Measurements from ENCODE around the gene PWP2.
"Not testable (repeated sequence)": the region's sequence is repeated elsewhere in the genome, so short reads cannot be mapped to it uniquely, and the experiment has no call there.

PWP2 gene

DNA sequence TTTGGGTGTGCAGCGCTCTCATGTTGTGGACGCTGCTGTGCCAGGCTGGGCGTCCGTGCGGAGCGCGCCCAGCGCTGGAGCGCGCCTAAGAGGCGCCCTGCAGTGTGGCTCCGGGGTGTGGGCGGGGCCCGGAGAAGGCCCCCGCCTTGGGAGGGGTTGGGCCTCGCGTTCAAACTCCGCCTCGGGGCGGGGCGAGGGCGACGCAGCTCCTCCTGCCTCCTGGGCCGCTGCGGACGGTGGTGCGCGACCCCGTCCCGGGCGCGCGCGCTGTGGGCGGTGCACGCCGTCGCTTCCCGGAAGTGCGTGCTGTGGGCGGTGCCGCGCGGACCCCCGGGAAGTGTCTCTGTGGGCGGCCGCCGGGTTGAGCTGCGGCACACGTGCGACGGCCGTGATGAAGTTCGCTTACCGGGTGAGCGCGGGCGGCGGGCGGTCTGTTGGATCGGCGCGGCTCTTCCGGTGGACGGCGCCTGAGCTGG, at the start of gene PWP2:
TSS of gene PWP2 (plus strand) at position 374 of the 476 bp plus-strand sequence. CDS start at position 392, 18 bp downstream.
- not testable (repeated sequence) for DNase-seq

DNA sequence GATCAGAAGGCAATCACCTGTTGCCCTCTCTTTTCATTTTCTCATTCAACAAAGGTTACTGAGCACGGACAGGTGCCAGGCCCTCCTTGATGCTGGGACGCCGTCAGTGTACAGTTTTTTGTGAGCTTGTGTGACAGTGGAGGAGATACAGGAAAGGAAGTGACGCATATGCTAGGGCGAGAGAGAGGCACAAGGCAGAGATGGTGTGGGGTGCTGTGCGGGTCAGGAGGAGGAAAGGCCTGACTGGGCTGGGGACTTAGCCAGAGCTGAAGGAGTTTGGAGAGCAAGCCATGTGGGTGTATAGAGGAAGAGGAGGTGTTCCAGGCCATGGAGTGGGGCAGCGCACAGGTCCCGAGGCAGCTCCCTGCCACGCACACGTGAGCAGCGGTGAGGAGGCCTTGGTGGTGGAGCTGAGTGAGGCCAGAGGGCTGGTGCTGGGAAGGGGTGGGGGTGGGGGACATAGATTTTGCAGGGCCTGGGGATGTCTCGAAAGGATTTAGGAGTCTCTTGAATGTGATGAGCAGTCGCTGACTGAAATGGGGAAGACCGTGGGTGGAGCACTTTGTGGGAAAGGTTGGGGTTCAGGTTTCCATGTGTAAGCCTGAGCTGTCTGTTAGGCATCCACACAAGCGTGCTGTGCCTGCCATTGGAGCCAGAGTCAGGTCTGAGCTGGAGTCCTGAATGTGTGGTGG, 49.1 kb upstream of the PWP2 start:
- DNase-seq, result no peak

DNA sequence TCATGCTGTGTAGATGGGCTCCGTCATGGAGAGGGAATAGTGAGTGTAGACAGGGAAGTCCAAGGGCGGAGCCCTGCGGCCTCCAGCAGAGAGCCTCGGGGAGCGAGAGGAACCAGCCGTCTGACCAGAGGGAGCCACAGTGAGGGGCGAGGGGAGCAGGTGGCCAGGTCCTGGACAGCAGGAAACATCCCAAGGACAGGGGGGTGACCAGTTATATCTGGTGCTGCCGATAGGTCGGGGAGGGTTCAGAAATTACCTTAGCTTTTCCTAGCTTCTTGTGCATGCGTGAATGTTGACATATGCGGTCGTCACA, 48.6 kb upstream of the PWP2 start:
- no peak for DNase-seq

DNA sequence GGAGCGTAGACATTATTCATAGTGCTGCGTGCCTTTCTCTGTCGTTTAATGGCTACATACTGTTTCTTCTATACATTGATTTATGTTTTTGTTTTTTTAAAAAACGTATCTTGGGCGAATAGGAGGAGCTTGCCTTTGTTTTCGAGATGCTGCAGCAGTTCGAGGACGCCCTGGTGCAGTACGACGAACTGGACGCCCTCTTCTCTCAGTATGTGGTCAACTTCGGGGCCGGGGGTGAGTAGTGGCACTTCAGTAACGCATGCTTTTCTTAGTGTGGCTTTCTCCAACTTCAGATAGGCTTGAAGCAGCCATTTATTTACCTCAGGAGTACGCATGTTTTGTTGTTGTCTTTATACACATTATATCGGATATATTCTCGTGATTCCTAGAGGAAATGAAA, 48.2 kb upstream of the PWP2 start:
- no peak for DNase-seq

DNA sequence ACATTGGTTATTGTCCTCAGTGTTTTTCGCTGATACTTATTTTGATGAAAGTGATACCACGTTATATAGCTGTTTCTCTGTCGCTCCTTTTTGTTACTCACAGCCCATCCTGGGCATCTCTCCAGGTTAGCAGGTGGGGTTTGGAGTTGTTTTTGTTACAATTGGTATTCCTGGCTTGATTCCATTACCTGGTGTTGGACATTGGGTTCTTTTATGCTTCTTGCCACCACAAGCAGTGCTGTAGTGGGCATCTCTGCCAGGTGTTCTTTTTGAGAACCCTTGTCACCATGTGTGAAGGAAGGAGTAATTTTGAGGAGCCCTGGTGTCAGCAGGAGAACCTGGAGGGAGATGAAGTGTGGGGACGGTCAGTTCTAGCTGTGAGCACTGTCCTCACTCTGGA, 47.5 kb upstream of the PWP2 start:
- no peak for DNase-seq

DNA sequence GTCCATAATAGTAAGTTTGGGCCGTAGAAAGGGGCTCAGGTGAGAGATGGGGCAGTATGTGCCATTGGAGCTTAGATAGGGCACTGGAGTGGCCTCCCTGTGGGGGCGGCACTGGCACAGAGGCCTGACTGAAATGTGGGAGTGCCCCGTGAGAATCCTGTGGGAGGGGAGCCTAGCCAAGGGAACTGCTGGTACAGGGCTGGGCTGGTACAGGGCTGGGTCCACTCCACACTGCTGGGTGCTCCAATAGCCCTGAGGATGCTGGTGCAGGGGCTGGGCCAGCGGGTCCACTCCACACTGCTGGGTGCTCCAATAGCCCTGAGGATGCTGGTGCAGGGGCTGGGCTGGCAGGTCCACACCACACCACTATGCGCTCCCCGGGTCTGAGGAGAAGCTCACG, 44.8 kb upstream of the PWP2 start:
- DNase-seq, result no peak

DNA sequence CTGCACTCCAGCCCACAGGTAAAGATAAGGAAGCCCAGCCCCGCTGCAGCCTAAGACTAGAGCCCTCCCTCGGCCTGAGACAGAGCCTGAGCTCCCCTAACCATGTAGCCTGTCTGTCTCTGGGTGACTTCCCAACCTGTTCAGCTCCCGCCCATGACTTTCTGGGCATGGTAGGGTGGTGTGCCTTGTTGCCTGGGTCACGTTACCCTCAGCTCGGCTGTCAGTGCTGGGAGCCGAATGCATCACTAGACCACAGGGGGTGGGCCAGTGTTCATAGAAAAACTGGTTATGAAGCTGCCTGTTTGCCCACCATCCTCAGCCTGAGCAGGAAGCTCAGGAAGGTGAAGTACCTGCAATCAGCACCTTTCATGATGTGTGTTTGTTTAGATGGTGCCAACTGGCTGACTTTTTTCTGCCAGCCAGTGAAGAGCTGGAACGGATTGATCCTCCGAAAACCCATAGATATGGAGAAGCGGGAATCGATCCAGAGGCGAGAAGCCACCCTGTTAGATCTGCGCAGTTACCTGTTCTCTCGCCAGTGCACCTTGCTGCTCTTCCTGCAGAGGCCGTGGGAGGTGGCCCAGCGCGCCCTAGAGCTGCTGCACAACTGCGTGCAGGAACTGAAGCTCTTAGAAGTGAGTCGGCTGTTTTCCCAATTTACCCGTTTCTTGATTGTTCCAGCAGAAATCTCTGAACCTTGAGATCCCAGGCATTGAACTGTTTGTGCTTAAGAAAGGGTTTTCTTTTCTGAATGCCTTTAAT, 43.9 kb upstream of the PWP2 start:
- DNase-seq, result no peak

DNA sequence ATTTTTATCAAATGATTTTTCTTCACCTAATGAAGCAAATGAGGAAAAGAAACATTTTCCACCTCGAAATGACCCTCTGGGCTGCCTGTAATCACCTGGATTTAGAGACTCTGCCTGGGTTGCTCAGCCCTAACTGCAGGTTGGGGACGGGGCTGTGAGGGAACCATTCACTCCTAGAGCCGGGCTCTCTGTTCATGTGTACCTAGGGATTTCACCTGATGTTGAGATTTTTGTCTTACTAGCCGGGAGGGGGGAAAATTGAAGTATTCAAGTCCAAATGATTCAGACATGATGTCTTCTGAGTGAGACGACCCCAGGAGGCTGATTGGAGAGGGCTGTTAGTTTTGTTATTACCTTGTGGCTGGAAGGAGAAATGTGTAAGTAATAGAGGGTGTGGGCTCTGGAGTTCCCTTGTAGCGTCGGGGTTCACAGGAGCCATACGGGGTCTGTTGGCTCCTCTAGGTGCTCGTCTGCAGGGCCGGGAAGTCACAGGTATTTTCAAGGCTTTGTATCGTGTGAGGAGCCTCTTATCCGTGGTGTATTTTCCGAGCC, 42.3 kb upstream of the PWP2 start:
- no peak for DNase-seq

DNA sequence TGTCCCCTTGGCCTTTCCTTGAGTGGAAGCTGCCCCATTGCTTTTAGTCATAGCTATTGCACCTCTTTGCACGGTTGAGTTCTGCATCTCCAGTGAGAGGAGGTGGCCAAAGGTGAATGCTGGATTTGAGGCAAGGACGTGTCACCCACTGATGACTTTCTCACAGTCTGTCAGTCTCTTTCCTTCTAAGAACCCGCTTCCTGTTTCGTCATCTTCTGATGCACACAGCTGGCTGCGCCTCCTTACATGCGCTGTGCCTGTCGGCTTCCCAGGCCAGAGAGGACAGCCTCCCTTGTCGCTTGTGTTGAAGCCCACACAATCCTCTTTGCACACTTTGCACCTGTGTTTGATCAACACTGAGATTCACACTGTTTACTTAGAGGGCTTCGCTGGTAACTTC, 41.8 kb upstream of the PWP2 start:
- DNase-seq, result no peak

DNA sequence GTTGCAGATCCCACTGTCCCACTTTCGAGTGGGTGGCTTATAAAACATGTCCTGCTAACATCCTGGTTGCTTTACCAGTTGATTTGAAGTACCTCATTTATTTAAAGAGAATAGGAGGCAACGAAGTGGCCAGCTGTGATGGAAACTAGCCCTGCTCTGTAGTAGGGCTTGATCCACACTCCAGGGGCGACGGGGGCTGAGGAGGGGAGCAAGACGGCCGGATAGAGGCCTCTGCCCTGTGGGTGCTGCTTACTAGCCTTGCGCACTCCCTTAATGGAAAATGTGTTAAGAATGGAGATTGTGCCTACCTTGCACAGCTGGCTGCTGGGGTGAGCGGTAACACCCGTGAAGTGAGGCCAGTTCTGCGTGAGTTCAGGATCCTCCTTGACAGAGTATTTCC, 41.1 kb upstream of the PWP2 start:
- no peak for DNase-seq

DNA sequence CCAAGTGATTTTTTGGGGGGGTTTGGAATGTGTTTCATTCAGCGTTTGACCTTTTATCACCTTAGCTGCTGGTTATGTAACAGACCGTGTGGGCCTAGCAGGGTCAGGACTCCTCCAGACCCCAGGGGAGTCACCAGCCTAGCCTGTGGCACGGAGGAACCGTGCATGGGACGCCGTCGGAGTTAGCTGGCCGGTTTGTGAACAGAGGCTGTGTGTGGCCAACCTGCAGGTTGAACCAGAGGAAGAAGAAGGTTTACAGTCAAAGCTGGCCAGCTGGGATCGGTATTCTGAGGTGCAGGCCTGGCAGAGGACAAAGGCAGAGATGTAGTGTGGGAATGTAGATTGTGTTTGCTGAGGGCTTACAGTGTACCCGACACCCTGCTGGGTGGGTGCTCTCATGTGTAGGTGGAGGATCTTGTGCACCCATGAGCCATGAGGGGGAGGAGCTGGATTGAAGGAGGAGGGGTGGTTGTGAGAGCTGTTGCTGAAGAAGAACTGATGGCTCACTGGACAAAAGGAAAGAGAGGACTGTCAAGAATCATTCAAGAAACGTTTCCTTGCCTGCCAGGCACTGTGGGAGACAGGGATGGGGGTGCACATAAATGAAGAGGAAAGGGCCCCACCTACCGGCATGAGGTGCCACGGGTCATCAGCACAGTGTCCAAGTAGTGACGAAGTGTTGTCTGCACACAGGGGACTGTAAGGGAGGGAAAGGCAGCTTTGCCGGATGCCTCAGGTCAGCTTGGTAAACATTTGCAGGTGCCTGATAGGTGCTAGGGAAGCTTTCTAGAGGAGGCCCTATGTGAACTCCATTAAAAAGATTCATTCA, 40.0 kb upstream of the PWP2 start:
- DNase-seq, result no peak

DNA sequence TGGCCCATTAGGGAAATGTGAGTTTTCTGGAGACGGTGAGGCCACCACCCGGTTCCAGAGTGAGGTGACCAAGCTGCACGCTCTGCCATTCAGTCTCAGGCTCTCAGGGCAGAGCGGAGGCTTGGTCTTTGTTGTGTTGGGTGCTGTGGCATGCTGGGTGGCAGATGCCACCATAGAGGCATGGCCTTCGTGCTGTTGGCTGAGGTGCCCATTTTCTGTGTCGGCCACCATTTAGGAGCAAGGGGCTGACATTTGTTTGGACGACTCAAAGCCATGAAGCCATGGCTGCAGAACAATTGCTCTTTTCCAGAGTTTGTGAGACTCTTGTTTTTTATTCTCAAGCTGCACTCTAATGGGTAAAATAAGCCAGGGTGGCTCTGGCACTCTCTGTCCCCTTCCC, 36.8 kb upstream of the PWP2 start:
- DNase-seq, result no peak

DNA sequence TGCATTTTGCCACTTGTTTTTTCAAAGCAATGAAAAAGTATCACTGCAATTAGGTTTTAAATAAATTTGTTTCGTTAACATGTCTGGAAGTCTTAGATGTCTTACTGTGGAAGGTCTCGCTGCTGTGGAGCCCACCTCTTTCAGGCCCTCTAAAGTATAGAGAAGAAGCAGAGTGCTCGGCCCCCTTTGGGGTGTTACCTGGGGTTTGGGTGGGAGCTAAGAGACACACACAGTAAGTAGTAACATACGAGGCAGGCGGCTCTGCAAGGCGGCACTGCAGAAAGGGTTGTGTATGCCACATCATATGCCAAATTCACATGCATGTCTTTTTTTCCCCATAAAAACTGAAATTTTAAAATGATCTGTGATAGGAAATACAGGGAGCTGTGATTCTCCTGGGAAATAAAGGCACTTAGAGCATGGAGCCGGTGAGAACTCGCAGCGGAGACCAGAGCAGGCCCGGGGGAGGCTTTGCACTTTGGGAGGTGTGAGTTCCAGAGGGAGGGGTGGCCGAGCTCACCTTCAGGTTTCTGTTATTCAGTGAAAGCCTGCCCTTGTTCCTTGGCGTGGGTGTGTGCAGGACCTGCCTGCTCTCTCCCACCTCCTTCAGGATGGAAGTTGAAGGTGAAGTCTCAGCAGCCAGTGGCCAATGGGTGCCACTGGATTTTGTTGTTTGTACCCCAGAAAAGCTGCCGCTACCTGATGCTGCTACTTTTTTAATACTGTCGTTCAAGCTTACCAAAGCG, 35.7 kb upstream of the PWP2 start:
- no peak for DNase-seq

DNA sequence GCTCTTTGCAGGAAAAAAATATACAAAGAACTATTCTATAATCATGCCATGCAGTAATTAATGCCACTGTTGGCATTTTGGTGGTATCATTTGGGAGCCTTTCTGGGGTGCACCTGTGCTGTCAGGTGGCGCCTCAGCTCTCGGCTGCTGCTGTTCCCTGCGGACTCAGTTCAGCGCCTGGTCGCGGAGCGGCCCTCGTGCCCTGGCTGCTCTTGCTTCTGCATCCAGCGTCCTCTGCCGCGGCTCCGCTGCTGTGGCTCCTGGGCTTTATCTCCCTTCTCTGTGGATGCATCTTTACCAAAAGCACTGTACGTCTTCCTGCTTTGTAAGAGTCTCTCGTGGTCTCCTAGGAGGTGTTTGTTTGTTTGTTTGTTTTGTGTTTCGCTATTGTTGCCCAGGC, 35.1 kb upstream of the PWP2 start:
- no peak for DNase-seq

DNA sequence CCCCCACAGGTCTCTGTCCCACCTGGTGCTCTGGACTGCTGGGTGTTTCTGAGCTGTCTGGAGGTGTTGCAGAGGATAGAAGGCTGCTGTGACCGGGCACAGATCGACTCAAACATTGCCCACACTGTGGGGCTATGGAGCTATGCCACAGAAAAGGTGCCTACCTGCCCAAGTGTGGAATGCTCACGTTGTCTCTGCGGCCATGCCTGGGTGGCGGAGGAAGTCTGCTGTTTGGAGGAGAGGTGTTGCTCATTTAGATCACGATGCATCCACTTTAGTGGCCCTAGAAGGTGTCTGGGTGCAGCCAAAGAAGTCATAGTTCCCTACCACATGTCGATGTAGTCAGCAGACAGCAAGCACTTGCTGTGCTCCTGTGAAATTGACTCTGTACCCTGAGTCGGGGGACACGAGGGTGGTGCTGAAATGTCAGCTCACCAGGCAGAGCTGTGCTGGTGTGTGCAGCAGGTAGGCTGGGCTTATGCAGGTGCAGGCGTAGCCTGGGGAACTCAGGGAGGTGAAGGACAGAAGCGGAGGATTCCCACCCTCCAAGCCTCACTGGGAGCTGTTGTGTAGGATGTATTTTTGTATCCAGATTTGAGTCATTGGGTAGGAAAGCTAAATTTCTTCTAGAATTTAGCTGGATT, 32.8 kb upstream of the PWP2 start:
- DNase-seq, result no peak

DNA sequence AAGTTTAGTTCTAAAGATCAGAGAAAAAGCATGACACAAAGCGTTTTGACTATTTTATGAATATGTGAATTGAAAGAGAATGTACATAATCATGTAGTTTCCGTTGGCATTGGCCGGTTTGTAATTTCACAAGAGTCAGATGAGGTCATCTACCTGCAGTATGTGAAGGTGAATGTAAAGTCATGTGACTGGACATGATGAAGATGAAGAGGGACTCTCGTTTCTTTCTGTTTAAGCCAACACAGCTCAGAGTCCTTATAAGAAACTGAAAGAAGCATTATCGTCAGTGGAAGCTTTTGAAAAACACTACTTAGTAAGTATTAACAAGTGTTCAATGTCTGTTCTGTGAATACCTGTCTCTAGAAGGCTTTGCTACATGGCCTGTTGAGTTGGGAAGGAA, 30.9 kb upstream of the PWP2 start:
- DNase-seq, result no peak

DNA sequence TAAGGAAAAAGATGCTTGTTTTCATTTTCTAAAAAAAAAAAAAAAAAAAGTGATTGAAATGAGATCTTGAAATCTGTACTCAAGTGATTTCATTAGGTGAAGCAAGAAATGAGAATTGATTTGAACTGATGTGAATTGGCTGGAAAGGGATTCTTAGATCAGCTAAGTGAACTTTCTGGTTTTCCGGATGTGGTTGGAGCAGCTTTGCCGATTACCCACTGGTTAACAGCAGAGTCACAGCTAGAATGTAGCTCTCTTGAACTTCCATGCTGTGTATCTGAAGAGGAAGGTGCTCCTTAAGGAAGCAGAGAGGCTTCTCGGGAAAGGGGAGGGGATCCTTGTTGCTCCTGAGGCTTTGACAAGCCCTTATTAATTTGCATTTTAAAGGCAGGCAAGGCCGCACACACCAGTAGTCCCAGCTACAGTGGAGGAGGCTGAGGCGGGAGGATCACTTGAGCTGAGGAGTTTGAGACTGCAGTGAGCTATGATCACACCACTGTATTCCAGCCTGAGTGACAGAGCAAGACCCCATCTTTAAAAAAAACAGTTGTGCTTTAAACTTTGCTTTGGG, 28.7 kb upstream of the PWP2 start:
- no peak for DNase-seq

DNA sequence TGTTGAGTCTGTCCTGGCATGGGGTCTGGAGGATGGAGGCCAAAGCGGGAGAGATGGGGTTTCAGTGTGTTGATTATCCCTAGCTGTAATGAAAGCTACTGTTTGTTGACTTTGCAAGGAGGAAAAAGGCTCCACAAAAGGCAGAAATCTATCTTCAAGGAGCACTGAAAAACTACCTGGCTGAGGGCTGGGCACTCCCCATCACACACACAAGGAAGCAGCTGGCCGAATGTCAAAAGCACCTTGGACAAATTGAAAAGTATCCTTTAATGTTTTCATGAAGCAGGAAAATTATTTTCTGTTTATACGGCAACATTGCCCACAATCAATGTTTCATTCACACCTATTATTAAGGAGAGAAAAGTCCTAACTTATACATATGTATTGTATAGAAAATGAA, 27.8 kb upstream of the PWP2 start:
- no peak for DNase-seq

DNA sequence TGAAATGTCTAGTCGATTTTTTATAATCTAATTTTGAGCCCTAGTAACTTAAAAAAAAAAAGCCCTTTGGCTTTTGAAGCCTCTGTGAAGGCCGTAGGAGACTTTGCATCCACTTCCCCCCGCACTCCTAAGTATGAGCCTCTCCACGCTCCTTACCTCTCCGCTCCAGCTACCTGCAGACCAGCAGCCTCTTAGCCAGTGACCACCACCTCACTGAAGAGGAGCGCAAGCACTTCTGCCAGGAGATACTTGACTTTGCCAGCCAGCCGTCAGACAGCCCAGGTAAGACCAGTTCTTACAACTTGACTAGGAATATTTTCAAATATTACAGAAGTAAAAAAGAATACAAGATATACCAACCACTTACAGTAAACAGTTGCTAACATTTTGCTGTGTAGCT, 27.4 kb upstream of the PWP2 start:
- DNase-seq, result no peak

DNA sequence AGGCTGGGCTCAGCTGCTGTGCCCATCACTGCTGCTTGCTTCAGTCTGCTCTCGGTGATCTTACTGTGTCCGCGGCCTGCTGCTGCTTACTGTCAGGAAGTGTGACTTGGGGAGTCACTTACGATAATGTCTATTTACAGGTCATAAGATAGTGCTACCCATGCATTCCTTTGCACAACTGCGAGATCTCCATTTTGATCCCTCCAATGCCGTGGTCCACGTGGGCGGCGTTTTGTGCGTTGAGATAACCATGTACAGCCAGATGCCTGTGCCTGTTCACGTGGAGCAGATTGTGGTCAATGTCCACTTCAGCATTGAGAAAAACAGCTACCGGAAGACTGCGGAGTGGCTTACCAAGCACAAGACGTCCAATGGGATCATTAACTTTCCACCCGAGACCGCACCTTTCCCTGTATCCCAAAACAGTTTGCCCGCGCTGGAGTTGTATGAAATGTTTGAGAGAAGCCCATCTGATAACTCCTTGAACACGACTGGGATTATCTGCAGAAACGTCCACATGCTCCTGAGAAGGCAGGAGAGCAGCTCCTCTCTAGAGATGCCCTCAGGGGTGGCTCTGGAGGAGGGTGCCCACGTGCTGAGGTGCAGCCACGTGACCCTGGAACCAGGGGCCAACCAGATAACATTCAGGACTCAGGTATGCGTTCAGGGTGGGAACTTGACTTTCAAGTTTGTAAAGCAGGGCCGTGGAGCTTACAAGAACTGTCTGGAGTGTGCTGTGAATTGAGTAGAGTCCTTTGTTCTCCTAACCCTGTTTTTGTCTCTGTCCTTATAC, 24.4 kb upstream of the PWP2 start:
- DNase-seq, result no peak

DNA sequence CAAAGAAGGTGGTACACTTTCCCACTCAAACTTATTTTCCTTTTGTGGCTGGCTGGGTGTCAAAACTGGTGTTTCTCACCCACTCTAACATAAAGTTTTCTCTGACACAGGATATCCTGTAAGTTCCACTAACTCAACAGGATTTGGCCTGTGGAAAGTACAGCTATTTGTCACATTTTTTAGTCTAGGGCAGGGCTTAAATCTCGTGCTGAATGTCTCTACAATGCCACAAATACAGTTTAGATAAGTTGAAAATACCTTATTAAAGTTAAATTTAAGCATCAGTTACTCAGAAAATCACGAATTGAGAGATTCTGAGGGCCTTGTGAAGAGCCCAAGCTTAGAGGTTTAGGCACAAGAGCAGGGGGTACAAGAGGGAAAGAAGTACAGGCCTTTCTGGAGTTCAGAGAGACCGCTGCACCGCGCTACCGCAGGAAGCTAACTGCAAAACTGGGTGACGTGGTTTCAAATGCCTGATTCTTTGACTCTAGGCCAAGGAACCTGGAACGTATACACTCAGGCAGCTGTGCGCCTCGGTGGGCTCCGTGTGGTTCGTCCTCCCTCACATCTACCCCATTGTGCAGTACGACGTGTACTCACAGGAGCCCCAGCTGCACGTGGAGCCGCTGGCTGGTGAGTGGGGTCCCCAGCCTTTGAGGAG, 23.4 kb upstream of the PWP2 start:
- no peak for DNase-seq
